Brain microvascular endothelial cell (primary cell): Measurements from ENCODE around the gene WASL.

ENCODE experiments used
- DNase-seq: peaks from one replicate; pipeline ENCODE4 v3.0.0-alpha.2; 2020
- H3K27ac ChIP-seq: fragments of 250-450 bp; sonication (Bioruptor Pico); 2 replicates; pipeline ENCODE4 v1.5.1; 2020; ENCODE audit warnings: mild to moderate bottlenecking, moderate library complexity
- H3K27me3 ChIP-seq: fragments of 250-450 bp; sonication (Bioruptor Pico); replicated peaks from 2 replicates; pipeline ENCODE4 v1.5.1; 2020; ENCODE audit warnings: mild to moderate bottlenecking
- H3K36me3 ChIP-seq: fragments of 250-450 bp; sonication (Bioruptor Pico); replicated peaks from 2 replicates; pipeline ENCODE4 v1.5.1; 2020; ENCODE audit warnings: mild to moderate bottlenecking
- H3K4me3 ChIP-seq: 2 replicates; pipeline ENCODE4 v1.5.1; 2011; ENCODE audit warnings: low read depth, mild to moderate bottlenecking, control low read depth, low read length, moderate library complexity
- CTCF ChIP-seq: IDR thresholded peaks from 2 replicates; pipeline ENCODE4 v1.5.1; 2011; ENCODE audit warnings: low read depth, mild to moderate bottlenecking, moderate library complexity, low read length, control low read depth, inconsistent platforms; ENCODE audit errors: missing control alignments
- in situ Hi-C: cut with HindIII; loops from 2 replicates; pipeline ENCODE4 v1.10.0; 2017; ENCODE audit warnings: low sequenced_read_pairs, low pct_ligation_motif_present

The WASL gene

GRCh38 chr7:123772652-123773051 lies 23.8 kb upstream of the WASL start:
- Histone ChIP-seq H3K27me3 (no peaks in the 10 kb centered on the region), H3K27ac (no peak overlapping the region), H3K36me3 (no peaks in the 10 kb centered on the region), H3K4me3 (no peak overlapping the region)
- in situ Hi-C loops = no loop called here
- TF ChIP-seq CTCF = no peak
- no peak for DNase-seq

GRCh38 chr7:123771846-123772245 lies 23.0 kb upstream of the WASL start:
- H3K27ac ChIP-seq = no peak overlapping the region
- no peak for DNase-seq
- TF ChIP-seq CTCF = no peak
- H3K27me3 ChIP-seq = no peaks in the 10 kb centered on the region
- H3K4me3 ChIP-seq = no peak overlapping the region
- in situ Hi-C loops = no loop called here
- no peaks in the 10 kb centered on the region for H3K36me3 ChIP-seq

- in situ Hi-C loops = no loop called here
- no peak for DNase-seq
- no peak overlapping the region for H3K4me3 ChIP-seq
- no peaks in the 10 kb centered on the region for H3K36me3 ChIP-seq
- no peak for TF ChIP-seq CTCF
- H3K27me3 ChIP-seq = no peaks in the 10 kb centered on the region
- H3K27ac ChIP-seq = no peak overlapping the region
Observed at GRCh38 chr7:123771256-123771655, 22.5 kb upstream of the WASL start.

GRCh38 chr7:123770378-123770777 lies 21.6 kb upstream of the WASL start:
- H3K27ac ChIP-seq = no peak overlapping the region
- no peak overlapping the region for H3K4me3 ChIP-seq
- H3K36me3 ChIP-seq = no peaks in the 10 kb centered on the region
- DNase-seq = peak; percentile 71
- H3K27me3 ChIP-seq = no peaks in the 10 kb centered on the region
- in situ Hi-C loops = no loop called here
- TF ChIP-seq CTCF = no peak

GRCh38 chr7:123769371-123769770 lies 20.6 kb upstream of the WASL start:
- Histone ChIP-seq H3K27ac (no peak overlapping the region), H3K4me3 (no peak overlapping the region), H3K27me3 (no peaks in the 10 kb centered on the region), H3K36me3 (no peaks in the 10 kb centered on the region)
- peak; percentile 57 for DNase-seq
- in situ Hi-C loops = no loop called here
- no peak for TF ChIP-seq CTCF

- H3K4me3 ChIP-seq = no peak overlapping the region
- H3K36me3 ChIP-seq = no peaks in the 10 kb centered on the region
- in situ Hi-C loops = no loop called here
- no peak for DNase-seq
- H3K27me3 ChIP-seq = no peaks in the 10 kb centered on the region
- no peak for TF ChIP-seq CTCF
- H3K27ac ChIP-seq = no peak overlapping the region
Observed at GRCh38 chr7:123768493-123768892, 19.7 kb upstream of the WASL start.
